ENCODE data around the gene PTPN4.

Gene PTPN4, protein sequence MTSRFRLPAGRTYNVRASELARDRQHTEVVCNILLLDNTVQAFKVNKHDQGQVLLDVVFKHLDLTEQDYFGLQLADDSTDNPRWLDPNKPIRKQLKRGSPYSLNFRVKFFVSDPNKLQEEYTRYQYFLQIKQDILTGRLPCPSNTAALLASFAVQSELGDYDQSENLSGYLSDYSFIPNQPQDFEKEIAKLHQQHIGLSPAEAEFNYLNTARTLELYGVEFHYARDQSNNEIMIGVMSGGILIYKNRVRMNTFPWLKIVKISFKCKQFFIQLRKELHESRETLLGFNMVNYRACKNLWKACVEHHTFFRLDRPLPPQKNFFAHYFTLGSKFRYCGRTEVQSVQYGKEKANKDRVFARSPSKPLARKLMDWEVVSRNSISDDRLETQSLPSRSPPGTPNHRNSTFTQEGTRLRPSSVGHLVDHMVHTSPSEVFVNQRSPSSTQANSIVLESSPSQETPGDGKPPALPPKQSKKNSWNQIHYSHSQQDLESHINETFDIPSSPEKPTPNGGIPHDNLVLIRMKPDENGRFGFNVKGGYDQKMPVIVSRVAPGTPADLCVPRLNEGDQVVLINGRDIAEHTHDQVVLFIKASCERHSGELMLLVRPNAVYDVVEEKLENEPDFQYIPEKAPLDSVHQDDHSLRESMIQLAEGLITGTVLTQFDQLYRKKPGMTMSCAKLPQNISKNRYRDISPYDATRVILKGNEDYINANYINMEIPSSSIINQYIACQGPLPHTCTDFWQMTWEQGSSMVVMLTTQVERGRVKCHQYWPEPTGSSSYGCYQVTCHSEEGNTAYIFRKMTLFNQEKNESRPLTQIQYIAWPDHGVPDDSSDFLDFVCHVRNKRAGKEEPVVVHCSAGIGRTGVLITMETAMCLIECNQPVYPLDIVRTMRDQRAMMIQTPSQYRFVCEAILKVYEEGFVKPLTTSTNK

GRCh38 chr2:119759451-119760236 lies at the start of gene PTPN4:
PTPN4 (plus strand) TSS chr2:119759922; CDS start chr2:119809854, 49,932 bp downstream.
- peak; percentile 18 for FAIRE-seq

- FAIRE-seq: no peak
Observed at GRCh38 chr2:119710281-119710680, 49.4 kb upstream of the PTPN4 start.

GRCh38 chr2:119711352-119711751 lies 48.4 kb upstream of the PTPN4 start:
- FAIRE-seq: no peak

DNA sequence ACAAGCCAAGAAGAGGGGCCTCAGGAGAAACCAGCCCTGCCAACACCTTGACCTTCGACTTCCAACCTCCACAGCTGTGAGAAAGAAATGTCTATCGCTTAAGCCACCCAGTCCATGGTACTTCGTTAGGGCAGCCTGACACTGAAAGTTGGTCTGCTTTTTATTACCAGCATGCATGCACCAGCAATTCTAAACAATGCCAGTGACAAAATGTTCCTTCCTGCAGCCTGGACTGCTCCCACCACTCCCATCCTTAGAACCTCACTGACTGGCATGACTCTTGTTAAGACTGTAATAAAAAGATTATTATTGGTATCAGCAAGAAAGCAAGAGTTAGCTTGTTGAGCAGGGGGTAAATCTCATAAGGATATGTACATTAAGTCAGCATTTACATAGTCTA lies 47.2 kb upstream of the PTPN4 start:
- FAIRE-seq: no peak

DNA sequence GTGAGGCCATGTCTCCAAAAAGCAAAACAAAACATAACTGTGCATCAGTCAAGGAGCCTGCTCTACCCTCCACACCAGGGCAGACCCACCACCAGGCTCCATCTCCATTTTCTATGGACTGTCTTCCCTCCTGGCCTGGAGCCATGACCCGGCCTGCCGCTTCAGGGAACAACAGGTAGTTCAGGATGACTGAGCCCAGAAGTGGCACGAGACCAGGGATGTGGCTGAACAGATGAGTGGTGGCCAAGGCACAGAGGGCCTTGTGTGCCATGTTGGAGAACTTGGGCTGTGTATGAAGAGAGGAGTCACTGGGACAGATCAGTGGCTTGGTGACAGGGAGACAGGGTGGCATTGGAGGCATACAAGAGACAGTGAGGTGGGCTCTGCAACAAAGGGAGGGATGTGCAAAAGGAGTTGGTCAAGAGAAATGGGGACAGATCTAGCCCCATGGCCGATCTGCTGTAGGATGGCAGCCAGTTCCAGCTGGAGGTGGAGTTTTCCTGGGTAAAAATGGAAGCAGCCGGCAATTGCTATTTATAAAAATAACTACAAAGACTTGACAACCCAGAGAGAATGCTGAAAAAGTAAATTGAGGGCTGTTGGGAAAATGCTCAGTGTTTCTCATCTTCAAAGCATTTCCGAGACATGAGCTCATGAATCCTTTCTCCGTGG lies 45.8 kb upstream of the PTPN4 start:
- FAIRE-seq: no peak

DNA sequence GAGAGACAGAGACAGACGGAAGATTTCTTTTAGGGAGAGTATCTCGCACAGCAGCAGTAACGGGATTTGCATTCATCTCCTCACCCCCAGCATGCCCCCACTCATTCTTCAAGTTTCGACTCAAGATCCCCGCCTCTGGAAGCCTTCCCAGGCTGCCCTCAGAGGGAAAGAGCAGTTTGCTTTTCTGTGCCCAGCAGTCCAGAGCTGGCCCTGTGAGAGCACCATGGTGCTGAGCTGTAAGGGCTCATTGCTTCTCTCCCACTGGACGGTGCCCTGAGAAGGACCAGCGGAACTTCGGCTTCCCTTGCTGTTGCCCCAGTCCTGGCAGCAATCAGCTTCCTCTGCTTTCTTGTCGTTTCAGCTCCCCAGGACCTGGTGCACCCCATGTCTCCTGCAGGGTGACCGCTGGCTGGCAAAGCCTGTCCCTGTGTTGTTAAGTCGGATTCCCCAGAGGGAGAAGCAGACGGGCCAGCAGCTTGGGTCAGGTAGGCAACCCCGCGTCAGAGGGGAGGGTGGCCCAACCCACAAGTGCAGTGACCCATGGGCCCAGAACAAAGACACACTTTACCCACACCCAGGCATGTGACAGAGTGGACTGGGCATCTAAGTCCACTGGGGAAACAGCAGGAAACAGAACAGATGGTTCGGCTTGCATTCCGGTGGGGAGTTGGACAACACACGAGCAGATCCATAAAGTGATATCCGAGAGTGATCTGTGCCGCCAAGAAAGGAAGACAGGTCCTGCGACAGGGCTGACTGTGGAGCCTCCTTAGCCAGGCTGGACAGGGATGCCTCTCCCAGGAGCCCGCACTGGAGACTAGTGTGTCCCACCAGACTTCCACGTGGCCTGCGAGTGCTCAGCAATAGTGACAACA lies 44.1 kb upstream of the PTPN4 start:
- FAIRE-seq: no peak

DNA sequence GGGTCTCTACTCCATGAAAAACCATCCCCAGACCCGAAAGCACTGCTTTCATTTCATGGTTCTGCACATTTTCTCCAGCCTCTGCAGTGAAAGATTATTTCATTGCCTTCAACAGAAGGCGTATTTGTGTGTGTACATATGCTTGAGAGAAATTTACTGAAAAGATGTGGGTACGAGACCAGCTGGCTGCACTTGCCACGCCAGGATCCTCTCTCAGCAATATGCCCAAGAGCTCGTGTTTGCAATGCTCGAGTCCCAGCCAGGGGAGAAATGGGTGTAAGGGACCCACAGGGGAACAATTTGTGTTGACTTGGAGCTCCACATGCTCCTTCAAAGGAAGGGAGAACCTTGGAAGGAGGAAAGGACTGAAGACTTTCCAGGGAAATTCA lies 43.4 kb upstream of the PTPN4 start:
- no peak for FAIRE-seq

DNA sequence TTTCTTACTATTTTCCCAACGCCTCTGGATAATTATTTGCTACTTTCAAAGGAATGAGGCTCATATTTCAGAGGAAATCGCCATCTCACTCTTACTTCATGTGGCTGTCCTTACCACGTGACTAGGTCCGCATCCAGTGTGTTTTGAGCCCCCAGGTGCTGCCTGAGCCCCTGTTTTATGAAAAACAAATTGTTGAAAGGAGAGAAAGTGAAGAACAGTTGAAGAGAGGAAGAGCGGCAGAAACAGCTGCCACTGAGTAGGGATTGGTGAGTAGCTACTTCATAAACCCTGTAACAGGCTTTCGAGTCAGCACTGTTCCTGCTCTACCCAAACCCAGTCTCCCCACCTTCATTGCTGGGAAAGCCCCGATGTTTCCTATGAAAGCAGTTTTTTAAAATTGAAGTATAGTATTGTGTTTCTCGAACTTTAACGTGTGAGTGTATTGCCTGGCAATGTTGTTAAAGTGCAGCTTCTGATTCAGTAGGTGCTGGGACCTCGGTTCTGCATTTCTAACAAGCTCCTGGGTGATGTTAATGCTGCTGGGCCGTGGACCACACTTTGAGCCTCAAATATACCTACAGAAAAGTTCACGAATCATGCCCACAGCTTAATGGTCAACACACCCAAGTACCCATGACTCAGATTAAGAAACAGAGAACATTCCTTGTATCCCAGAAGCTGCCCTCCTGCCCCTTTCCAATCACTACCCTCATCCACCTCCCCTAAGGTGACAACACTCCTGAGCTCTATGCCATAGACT lies 41.0 kb upstream of the PTPN4 start:
- FAIRE-seq: no peak

DNA sequence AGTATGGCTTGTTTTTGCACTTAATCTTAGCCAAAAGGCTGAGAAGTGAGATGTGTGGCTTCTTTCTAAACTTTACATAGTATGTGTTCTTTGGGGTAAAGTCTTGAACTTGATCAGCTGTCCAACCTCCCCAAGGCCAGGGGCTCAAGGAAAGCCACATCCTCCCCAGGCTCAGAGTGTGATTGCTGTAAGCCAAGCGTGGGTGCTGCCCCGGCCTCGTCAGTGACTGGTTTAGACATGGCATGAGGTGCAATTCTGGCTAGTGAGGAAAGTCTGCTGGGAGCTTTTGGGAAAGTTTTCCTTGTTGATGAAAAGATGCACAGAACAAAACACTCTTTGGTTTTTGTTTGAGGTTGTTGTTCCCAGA lies 40.5 kb upstream of the PTPN4 start:
- no peak for FAIRE-seq

DNA sequence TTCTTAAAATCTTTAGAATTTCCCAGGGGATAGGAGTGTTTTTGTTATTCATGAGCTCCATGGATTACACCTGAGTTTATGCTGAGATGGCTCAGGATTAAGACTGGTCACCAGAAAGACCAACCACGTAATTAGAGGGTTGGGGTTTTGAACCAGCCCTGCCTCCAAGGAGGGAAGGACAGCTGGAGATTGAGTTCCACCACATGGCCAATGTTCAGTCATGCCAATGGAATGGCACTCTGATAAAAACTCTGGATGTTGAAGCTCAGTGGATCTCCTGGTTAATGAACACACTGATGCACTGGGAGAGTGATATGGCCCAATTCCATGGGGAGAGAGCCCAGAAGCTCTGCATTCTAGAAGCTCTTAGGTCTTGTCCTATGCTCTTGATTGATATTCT lies 38.7 kb upstream of the PTPN4 start:
- FAIRE-seq: no peak

GRCh38 chr2:119721462-119721861 lies 38.3 kb upstream of the PTPN4 start:
- FAIRE-seq: no peak

- FAIRE-seq: no peak
Observed at GRCh38 chr2:119721904-119722303, 37.8 kb upstream of the PTPN4 start.

GRCh38 chr2:119723186-119723585 lies 36.5 kb upstream of the PTPN4 start:
- FAIRE-seq: no peak

DNA sequence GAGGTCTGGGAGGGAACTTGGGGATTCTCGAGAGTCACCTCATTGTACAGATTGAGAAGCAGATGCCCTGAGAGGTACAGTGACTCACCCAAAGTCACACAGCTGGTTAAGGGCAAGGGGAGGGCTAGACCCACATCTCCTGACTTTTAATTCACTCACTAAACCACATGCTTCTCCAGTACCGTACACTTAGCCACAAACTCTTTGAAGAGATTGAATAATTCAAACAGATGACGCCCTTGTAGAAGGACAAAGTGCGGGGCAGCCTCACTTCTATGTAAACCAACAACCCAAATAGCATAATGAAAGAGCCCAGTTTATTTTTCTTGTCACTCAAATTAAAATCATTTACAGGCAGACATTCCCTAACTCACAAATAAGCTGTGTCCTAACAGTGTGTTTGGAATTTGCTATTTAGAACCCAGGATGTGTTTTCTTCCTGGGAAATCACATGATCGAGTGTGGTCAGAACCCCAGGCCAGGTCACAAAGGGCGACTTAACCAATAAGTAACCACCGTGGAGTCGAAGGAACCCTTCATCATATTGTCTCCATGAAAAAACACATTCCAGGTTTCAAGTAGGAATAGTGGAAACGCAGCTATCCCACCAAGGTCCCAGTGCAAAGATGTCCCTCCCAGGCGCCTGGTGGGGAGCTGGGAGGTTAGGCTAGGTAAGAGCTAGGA lies 35.8 kb upstream of the PTPN4 start:
- FAIRE-seq: no peak

DNA sequence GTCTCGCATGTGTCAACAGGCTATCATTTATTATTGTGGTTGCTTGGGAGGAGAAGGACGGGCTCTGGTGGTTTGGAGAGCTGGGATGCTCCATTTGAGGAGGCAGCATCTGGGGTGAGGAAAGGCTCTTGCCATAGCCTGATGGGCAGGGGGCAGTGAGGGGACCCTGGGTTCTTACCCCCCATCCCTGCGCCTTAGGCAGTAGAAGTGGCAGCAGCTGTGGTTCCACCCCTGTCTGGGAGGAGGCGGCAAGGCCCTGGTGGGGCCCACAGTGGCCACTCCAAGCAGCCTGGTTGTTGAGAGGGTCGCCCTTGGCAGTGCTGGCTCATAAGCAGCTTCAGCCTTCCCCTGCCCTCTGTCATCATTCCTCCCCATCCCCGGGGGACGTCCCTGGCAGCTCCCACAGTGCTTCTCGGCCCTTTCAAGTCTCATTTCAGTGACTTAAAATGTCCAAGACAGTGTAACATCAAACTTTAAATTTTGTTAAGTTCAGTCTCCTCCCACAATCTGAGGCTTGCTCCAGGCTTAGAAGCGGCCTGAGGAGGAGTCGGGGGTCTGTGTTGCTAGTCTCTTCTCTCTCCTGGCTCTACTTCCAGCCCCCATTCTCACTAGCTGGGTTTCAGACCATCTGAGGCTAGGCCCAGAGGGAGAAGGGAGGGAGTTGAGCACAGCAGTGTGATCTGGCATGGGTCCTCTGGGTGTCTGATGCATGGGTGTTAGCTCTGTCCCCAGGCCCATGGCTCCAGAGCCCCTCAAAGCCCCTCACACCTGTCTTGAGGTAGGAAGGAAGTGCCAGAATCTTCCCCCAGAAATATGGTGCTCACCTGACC lies 34.9 kb upstream of the PTPN4 start:
- no peak for FAIRE-seq

DNA sequence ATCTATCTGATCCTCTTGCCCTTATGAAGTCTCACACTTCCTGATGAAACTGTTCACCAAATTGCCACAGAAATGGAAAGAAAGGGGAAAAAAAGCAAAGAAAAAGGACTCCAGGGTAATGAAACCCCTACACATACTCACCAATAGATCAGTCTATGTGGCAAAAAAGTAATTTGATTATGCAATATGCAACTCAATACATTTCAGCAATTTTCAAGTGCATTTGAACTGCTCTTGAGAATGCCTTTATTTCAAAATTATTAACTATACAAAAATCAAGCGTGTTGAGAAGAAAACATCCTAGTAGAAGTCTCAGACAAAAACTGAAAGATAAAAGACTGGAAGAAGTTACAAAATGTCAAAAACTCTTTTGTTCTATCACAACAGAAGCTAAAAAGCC lies 32.2 kb upstream of the PTPN4 start:
- no peak for FAIRE-seq

- no peak for FAIRE-seq
Observed at GRCh38 chr2:119728421-119728820, 31.3 kb upstream of the PTPN4 start.

GRCh38 chr2:119730671-119731177 lies 29.0 kb upstream of the PTPN4 start:
- no peak for FAIRE-seq

DNA sequence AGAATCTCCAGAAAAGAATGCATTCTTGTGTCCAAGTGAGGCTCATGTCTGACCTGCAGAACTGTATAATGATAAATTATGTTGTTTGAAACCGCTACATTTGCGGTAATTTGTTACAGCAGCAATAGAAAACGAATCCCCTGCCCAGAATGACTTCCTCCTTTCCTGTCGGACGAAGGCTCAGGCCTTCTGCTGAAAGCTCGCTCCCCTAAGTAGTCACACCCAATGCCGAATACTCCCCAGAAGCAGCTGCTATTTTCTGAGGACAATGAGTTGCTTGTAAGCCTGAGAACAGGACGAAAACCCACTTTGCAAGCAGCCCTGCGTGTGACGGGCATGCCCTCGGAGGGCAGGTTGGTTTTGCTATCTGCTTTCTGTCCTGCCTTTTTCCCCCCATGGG lies 27.7 kb upstream of the PTPN4 start:
- no peak for FAIRE-seq
